Measurements from ENCODE around the gene ROBO2. TPM values are rescaled to one million over a fixed set of nuclear protein-coding genes. Genes with fewer than 3 reads are reported as not detected.

The ROBO2 gene
- total and polyA plus RNA-seq, 10 of the 15 experiments (the other 5 are each of a cell fraction or from before 2014, with no cell fraction given): 0.22 to 2.5 (median 0.81) TPM

GRCh38 chr3:77446084-77446483, 406.2 kb downstream of the ROBO2 start (continued):
- TF ChIP-seq SUZ12 (IDR thresholded peaks at IDR 0.05; ENCODE audit: unreplicated experiment) (no peak), RB1 (IDR thresholded peaks at IDR 0.05; ENCODE audit: borderline replicate concordance) (no peak), FOXM1 (IDR thresholded peaks at IDR 0.05; ENCODE audit: low read depth, low read length) (no peak), HSF1 (IDR thresholded peaks at IDR 0.05; ENCODE audit: low read depth, low read length) (no peak), YY1 (IDR thresholded peaks at IDR 0.05; ENCODE audit: low read depth, low read length) (no peak)

DNA sequence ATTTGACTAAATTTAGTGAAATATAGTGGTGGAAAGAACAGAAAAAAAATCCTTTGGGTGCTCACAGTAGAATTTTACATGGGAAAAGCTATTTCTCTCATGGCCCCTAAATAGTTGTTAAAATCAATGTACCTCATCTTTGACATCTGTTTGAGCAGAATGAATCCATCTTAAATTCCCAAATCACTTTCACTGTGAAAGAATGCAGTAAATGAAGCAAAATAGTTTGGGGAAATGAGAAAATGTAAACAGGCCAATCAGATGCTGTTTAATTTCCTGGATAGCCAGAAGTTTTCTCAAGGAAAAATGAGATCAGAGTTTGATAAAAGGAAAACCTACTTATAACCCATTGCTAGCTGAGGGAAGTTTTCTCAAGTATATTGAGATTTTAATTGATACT, 406.9 kb downstream of the ROBO2 start:
- Histone ChIP-seq H3K4me3 (no peak overlapping the region), H3K9me3 (replicated peaks; ENCODE audit: control insufficient read depth, insufficient read depth, low read length) (no peaks in the 10 kb centered on the region), H3K27ac (ENCODE audit: control insufficient read depth, insufficient read depth) (no peak overlapping the region), H3K79me2 (ENCODE audit: control insufficient read depth, insufficient read depth, low read length) (no peaks in the 10 kb centered on the region), H3K9ac (ENCODE audit: control insufficient read depth, insufficient read depth, low read length) (no peak overlapping the region), H4K20me1 (ENCODE audit: control insufficient read depth, insufficient read depth) (no peaks in the 10 kb centered on the region), H3K4me2 (ENCODE audit: control insufficient read depth, insufficient read depth) (no peak overlapping the region), H3K4me1 (ENCODE audit: control insufficient read depth, insufficient read depth, low read length) (no peaks in the 10 kb centered on the region), H3K36me3 (ENCODE audit: control insufficient read depth in 2 of 2, insufficient read depth in 2 of 2, low read length in 1 of 2) (no peaks in the 10 kb centered on the region), H2AFZ (ENCODE audit: control insufficient read depth, low read depth, low read length) (no peak overlapping the region), H3K27me3 (replicated peaks in 1 of 2; ENCODE audit: control insufficient read depth in 2 of 2, insufficient read depth in 2 of 2, low read length in 1 of 2) (no peaks in the 10 kb centered on the region)
- no peak for TF ChIP-seq IKZF1 (conservative IDR thresholded peaks at IDR 0.05)
- no peak for TF ChIP-seq TARDBP (IDR thresholded peaks at IDR 0.05; ENCODE audit: borderline replicate concordance)
- no peak for TF ChIP-seq GABPA (IDR thresholded peaks at IDR 0.05; ENCODE audit: low read depth)
- TF ChIP-seq ETV6 (conservative IDR thresholded peaks at IDR 0.05 in 1 of 2, IDR thresholded peaks at IDR 0.05 in 1 of 2; ENCODE audit: borderline replicate concordance in 1 of 2, low read depth in 1 of 2): no peak
- TF ChIP-seq FOXK2 (IDR thresholded peaks at IDR 0.05): no peak
- TF ChIP-seq, protein P1, sequence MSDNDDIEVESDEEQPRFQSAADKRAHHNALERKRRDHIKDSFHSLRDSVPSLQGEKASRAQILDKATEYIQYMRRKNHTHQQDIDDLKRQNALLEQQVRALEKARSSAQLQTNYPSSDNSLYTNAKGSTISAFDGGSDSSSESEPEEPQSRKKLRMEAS (IDR thresholded peaks at IDR 0.05; ENCODE audit: low read depth, low read length): no peak
- no peak for TF ChIP-seq ZBTB33 (IDR thresholded peaks at IDR 0.05)
- TF ChIP-seq BHLHE40 (IDR thresholded peaks at IDR 0.05; ENCODE audit: borderline replicate concordance in 1 of 2, low read depth in 2 of 2, low read length in 1 of 2): no peak
- TF ChIP-seq MEF2B (IDR thresholded peaks at IDR 0.05; ENCODE audit: partially characterized antibody, poor library complexity, severe bottlenecking): no peak
- no TSS peak for BruUV-seq (replicated peaks)
- DNase-seq (ENCODE audit: low read depth, low spot score) (no peak), FAIRE-seq (no peak), ATAC-seq (no peak)
- ChIA-PET POLR2A (no interaction called here), RAD21 (ENCODE audit: unreplicated experiment) (no interaction called here), CTCF (no interaction called here), SMC1A (ENCODE audit: uncharacterized antibody, unreplicated experiment) (no interaction called here)
- intact Hi-C loops (cut with micrococcal nuclease; ENCODE audit: unreplicated experiment): no loop called here
- in situ Hi-C loops (cut with MboI): no loop called here

Data from GM12878 (cell line).